COLO668 (cell line): ENCODE data around the gene POLD1.
A peak's percentile ranks its signal among the peaks of the same experiment; 100 is the strongest.

Experiments used
- DNase-seq: peaks from one replicate; lab custom pipeline; 2025; ENCODE audit not compliant: unreplicated experiment; lab: John Stamatoyannopoulos, UW

The POLD1 gene

GRCh38 chr19:50417111-50418081, 33.2 kb downstream of the POLD1 start:
- DNase-seq: peak; percentile 63

GRCh38 chr19:50418176-50419021, 34.3 kb downstream of the POLD1 start, which contains the start of gene SPIB:
SPIB (plus strand) TSS chr19:50418938; CDS start chr19:50418963, 25 bp downstream.
- no peak for DNase-seq

GRCh38 chr19:50419022-50419579, 35.0 kb downstream of the POLD1 start:
- no peak for DNase-seq

- DNase-seq: no peak
Measured at GRCh38 chr19:50419580-50420035, 35.5 kb downstream of the POLD1 start.

- no peak for DNase-seq
Measured at GRCh38 chr19:50420127-50420526, 36.0 kb downstream of the POLD1 start.

GRCh38 chr19:50420808-50421207, 36.7 kb downstream of the POLD1 start:
- DNase-seq: no peak

GRCh38 chr19:50422397-50423278, 38.5 kb downstream of the POLD1 start:
- DNase-seq: no peak

- no peak for DNase-seq
Measured at GRCh38 chr19:50423279-50424113, 39.3 kb downstream of the POLD1 start.

GRCh38 chr19:50425581-50425980, 41.4 kb downstream of the POLD1 start:
- DNase-seq: no peak

GRCh38 chr19:50427318-50427925, 43.3 kb downstream of the POLD1 start:
- DNase-seq: no peak

- DNase-seq: peak; percentile 8
Measured at GRCh38 chr19:50427997-50428425, 43.9 kb downstream of the POLD1 start.

GRCh38 chr19:50428772-50429463, 44.8 kb downstream of the POLD1 start:
- no peak for DNase-seq

GRCh38 chr19:50430888-50431342, 46.8 kb downstream of the POLD1 start:
- no peak for DNase-seq

- peak; percentile 74 for DNase-seq
Measured at GRCh38 chr19:50431343-50432220, 47.4 kb downstream of the POLD1 start.

- peak; percentile 33 for DNase-seq
Measured at GRCh38 chr19:50432221-50433028, 48.3 kb downstream of the POLD1 start, which contains the start of gene MYBPC2. MYBPC2 (plus strand) TSS chr19:50432892; CDS start chr19:50432954, 62 bp downstream.
